GM19238 (cell line): ENCODE measurements around the gene ATP1B4.
"Not testable (repeated sequence)": the region's sequence is repeated elsewhere in the genome, so short reads cannot be mapped to it uniquely, and the experiment has no call there.

Experiments used
- DNase-seq: peaks from one replicate; pipeline ENCODE4 v3.0.0; 2011; ENCODE audit warnings: low spot score; ENCODE audit not compliant: insufficient read length

ATP1B4 gene

DNA sequence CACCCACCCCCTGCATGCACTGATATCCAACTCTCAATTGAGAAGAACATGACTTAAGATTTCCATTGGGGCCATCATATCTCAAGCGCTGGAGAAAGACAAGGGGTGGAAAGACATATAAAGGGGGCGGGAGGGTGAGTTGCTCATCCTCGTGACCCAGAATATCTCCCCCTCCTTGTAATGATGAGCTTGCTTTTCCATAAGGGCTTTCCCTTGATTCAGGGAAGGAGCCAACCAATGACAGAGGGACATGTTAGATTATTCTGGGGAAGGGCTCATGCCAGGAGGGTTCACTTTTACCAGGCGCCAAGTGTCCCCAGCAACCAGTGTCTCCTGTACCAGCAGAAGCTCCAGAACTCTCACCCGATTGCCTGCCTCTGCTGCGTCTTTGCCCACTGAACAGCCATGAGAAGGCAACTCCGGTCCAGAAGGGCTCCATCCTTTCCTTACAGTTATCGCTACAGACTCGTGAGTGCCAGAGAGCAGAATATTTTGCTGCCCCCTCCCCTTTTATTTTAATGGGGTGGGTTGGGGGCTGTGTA lies at the start of gene ATP1B4:
Gene ATP1B4, plus strand, starts transcription at position 326 of the 542 bp plus-strand sequence. Its CDS starts 80 bp downstream, at position 406.
- DNase-seq: no peak

GRCh38 chrX:120315776-120316175 lies 46.1 kb upstream of the ATP1B4 start:
- DNase-seq: no peak

GRCh38 chrX:120316587-120317283 lies 45.2 kb upstream of the ATP1B4 start:
- DNase-seq: no peak

DNA sequence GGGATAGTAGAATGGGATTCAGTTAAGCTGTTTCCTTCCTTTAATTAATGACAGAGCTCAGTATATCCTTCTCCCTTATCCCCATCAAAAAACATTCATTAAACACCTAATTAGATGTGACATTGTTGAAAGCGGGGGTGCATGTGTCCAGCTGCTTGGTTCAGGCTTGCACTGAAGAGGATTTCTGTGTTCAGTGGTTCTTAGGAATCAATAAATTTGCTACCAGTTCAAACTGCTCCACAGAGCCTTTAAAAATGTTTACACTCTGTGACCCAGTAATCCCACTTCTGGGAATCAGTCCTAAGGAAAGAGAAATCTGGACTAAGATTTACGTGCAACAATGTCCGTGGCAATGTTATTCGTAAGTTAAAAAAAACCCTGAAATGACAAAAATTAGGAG lies 43.5 kb upstream of the ATP1B4 start:
- DNase-seq: no peak

DNA sequence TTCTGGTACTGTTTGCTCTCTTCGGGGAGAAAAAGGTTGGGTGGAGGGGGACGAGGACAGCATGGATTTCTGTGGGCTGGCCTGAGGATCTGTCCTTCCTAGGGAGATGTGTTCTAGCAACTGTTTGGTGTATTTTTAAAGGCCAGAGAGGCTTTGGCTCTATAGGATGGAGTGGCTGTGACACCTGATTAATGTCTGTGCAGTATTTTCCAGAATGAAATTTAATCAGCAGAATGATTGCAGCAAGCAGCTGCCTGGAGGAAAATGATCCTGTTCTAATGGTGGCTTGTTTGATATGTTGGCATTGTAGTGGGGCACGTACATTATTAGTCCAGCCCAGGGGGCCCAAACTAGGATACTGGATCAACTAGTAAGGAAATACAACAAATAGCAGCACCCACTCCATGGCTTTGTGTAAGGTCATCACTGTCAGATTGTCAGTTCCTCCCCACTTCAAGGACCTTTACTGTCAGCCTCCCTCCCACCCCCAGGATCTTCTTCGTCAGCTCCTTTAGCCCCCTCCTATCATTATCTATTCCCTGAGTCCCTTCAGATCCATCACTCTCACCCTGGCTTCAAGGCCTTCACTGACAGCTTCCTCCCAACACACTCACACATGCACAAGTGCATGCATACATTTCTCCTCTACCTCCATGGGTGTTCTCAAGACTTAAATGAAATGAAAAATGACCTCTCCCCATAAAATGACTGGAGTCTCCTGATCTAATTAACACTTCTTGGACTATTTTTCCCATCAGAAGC lies 40.2 kb upstream of the ATP1B4 start:
- DNase-seq: no peak

- DNase-seq: no peak
Observed at GRCh38 chrX:120331116-120331515, 30.8 kb upstream of the ATP1B4 start.

DNA sequence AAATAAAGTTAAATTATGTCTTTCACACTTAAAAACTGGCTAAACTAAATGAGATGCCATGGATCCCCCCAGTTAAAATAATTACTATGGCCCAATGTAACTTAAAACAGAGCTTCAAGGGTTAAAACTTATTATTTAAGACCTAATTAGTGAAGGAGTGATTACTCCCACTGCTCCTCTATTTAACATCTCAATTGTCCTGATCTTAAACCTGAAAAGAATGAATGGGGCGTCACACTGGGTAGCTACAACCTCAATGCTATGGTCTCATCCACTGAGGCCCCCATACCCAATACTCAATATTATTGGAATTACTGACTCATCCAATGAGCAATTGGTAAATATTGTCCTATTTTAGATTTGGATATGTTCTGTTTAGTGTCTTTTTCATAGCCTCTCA lies 29.5 kb upstream of the ATP1B4 start:
- DNase-seq: no peak

DNA sequence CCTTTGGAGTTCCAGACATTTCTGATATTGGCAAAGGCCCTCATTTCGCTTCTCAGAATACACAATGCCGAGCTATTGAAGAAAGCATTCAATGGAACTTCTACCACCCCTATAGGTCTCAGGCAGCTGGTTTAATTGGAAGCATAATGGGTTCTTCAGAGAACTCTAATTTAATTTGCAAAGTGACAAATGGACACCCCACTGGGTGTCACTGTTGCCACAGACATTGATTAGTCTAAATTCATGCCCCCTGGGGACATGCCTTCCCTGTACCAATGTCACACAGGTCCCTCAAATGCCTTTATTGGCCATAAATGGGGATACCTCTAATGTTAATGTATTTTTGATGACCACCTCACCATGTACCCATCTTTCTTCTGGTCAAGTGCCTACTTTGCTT lies 27.7 kb upstream of the ATP1B4 start:
- DNase-seq: no peak

DNA sequence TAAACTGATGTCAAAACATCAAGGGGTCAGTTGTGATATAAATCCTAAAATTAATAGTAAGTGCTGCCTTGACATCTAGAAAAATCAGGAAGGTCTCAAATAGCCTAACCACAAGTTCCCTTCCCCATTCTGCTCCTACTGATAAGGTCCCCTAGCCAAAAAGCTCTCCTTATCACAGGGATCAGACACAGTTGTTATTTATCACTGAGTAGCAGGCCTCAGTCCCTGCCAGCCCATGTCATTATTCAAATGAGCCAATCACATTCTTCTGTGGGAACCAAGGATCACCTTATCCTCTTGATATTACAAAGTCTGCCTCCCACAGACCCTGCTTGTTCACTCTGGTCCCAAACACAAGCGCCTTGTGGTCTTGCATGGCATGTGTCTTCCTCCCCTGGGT lies 27.3 kb upstream of the ATP1B4 start:
- no peak for DNase-seq

GRCh38 chrX:120335289-120335688 lies 26.6 kb upstream of the ATP1B4 start:
- DNase-seq: no peak

GRCh38 chrX:120336899-120337298 lies 25.0 kb upstream of the ATP1B4 start:
- no peak for DNase-seq

DNA sequence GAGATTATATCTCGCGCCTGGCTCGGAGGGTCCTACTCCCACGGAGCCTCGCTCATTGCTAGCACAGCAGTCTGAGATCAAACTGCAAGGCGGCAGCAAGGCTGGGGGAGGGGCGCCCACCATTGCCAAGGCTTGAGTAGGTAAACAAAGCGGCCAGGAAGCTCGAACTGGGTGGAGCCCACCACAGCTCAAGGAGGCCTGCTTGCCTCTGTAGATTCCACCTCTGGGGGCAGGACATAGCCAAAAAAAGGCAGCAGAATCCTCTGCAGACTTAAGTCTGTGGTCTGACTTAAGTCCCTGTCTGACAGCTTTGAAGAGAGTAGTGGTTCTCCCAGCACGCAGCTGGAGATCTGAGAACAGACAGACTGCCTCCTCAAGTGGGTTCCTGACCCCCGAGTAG lies 17.3 kb upstream of the ATP1B4 start:
- DNase-seq: not testable (repeated sequence)

GRCh38 chrX:120350450-120351138 lies 11.3 kb upstream of the ATP1B4 start:
- DNase-seq: no peak

DNA sequence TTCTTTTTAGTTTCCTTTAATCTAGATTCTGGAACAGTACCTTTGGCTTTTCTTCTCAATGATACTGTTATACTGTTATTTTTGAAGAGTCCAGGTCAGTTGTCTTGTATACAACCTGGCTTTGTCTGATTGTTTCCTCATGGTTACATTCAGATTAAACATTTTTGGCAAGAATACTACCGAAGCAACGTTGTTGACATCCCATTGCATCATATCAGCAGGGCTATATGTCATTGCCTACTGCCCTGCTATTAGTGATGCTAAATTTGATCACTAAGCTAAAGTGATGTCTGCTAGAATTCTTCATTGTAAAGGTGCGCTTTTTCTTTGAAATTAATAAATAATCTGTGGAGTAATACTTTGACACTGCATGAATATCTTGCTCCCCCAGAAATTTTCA lies 5.8 kb upstream of the ATP1B4 start:
- DNase-seq: no peak

DNA sequence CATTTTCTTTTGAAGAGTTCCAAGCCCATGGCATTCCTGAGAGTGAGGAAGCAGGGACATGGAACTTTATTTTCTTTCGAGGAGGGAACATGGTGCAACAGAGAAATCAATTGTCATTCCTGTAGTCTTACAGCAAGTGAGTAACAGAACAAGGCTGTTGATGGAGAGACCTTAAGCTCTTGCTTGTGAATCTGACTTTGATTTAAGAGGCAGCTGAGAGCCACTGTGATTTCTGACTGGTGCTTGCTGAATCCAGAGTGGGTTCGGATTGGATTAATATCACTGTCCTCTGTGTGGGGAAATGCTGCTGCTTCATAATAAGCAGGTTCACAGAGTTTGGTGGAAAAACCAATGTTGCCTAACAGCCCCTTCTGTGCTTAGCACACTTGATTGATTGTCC lies 4.7 kb upstream of the ATP1B4 start:
- DNase-seq: no peak

DNA sequence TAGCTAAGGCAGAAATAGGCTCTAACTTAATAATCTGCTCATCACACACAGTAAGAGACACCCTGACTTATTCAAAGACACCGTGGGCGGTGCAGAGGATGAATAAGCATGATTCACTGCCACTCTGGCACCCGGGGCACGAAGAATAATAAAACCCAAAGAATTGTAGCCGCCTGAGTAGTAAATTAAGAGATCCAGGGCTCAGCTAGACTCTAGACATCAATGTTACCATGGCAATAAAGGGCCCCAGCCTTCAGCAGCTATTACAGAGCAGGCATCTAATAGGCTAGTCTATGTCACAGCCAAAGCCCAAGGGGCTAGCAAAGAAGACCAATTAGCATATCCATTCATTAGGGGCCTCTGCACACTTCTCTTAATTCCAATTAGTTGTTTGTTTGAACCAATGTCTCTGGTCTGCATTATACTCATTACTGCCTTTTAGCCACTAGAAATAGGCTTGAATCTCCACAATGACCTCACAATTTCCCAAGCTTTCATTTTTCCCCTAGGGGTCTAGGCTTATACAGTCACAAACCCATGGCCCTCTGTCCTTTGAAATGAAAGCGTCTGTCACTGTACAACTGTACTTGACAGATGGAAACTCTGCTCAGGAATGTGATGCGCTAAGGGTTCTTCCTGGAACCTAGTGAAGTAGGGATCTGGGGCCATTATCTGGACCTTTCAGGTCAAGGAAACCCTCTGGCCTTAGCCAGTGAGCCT lies 3.0 kb upstream of the ATP1B4 start:
- DNase-seq: no peak

DNA sequence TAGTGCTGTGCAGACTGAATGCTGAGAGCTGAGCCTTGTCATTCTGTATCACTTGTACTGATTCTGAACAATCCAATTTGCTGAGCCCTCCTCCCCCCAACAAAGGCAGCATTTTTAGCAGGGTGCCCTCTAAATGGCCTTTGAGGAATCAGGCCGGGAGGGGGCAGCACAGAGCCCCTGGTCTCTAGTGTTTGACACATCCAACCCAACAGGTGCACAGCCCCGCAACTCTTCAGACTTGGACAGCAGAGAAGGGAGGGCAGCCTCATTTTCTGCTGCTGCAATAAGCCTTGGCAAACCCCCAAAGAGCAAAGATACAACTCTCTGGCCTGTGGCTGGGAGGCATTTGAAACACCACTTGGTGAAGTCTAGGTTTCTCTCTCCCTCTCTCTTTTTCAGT lies 3.4 kb downstream of the ATP1B4 start:
- DNase-seq: peak; percentile 11

GRCh38 chrX:120365968-120366367 lies 4.1 kb downstream of the ATP1B4 start:
- no peak for DNase-seq

GRCh38 chrX:120366794-120367193 lies 4.9 kb downstream of the ATP1B4 start:
- no peak for DNase-seq

GRCh38 chrX:120367402-120368109 lies 5.7 kb downstream of the ATP1B4 start:
- no peak for DNase-seq
